NCI-H748 treated with DMSO at 0.1 percent for 48 hours (cell line): Measurements from ENCODE around the gene DUSP22.
"Not testable (repeated sequence)": the region's sequence is repeated elsewhere in the genome, so short reads cannot be mapped to it uniquely, and the experiment has no call there.

Experiments used
- DNase-seq: peaks from one replicate; lab custom pipeline; 2025; lab: John Stamatoyannopoulos, UW

The DUSP22 gene

GRCh38 chr6:364609-365540 lies 72.6 kb downstream of the DUSP22 start:
- DNase-seq: no peak

GRCh38 chr6:365835-366234 lies 73.5 kb downstream of the DUSP22 start:
- no peak for DNase-seq

GRCh38 chr6:366389-367297 lies 74.4 kb downstream of the DUSP22 start:
- DNase-seq: no peak

GRCh38 chr6:367298-367794 lies 75.1 kb downstream of the DUSP22 start:
- no peak for DNase-seq

GRCh38 chr6:367891-368630 lies 75.8 kb downstream of the DUSP22 start:
- DNase-seq: no peak

- DNase-seq: no peak
Measured at GRCh38 chr6:369559-370431, 77.5 kb downstream of the DUSP22 start.

GRCh38 chr6:370555-370954 lies 78.3 kb downstream of the DUSP22 start:
- no peak for DNase-seq

- DNase-seq: not testable (repeated sequence)
Measured at GRCh38 chr6:371851-372250, 79.6 kb downstream of the DUSP22 start.

- no peak for DNase-seq
Measured at GRCh38 chr6:372336-372911, 80.1 kb downstream of the DUSP22 start.

- DNase-seq: no peak
Measured at GRCh38 chr6:373031-373430, 80.7 kb downstream of the DUSP22 start.

GRCh38 chr6:373773-374724 lies 81.8 kb downstream of the DUSP22 start:
- DNase-seq: no peak

- DNase-seq: no peak
Measured at GRCh38 chr6:374956-375355, 82.7 kb downstream of the DUSP22 start.

- no peak for DNase-seq
Measured at GRCh38 chr6:376827-377640, 84.7 kb downstream of the DUSP22 start.

- not testable (repeated sequence) for DNase-seq
Measured at GRCh38 chr6:377641-378020, 85.3 kb downstream of the DUSP22 start.

- DNase-seq: no peak
Measured at GRCh38 chr6:378090-378957, 86.0 kb downstream of the DUSP22 start.

GRCh38 chr6:378958-379409 lies 86.7 kb downstream of the DUSP22 start:
- DNase-seq: no peak

- no peak for DNase-seq
Measured at GRCh38 chr6:379410-380181, 87.3 kb downstream of the DUSP22 start.
